GM06990 (cell line): ENCODE data around the gene UPK1A.
A peak's percentile ranks its signal among the peaks of the same experiment; 100 is the strongest.

Experiments used
- DNase-seq: peaks from one replicate; pipeline ENCODE4 v3.0.0-alpha.2; 2011; ENCODE audit not compliant: insufficient read length; ENCODE audit errors: extremely low read depth
- H3K27me3 ChIP-seq: replicated peaks from 2 replicates; pipeline ENCODE4 v1.6.0; 2011; ENCODE audit warnings: low read length; ENCODE audit not compliant: control insufficient read depth, insufficient read depth
- H3K36me3 ChIP-seq: 2 replicates; pipeline ENCODE4 v1.5.1; 2011; ENCODE audit warnings: low read length; ENCODE audit not compliant: control insufficient read depth, insufficient read depth
- H3K4me3 ChIP-seq: replicated peaks from 2 replicates; pipeline ENCODE4 v1.5.1; 2011; ENCODE audit warnings: low read depth, mild to moderate bottlenecking, control low read depth, low read length
- CTCF ChIP-seq: IDR thresholded peaks from 2 replicates; pipeline ENCODE4 v1.5.1; 2011; ENCODE audit warnings: low read length, control low read depth, mild to moderate bottlenecking, inconsistent platforms; ENCODE audit not compliant: insufficient read depth, poor library complexity, severe bottlenecking

Gene UPK1A

GRCh38 chr19:35716801-35717664, 50.7 kb downstream of the UPK1A start:
- H3K27me3 ChIP-seq: no peaks in the 10 kb centered on the region
- peak; percentile 86 for DNase-seq
- H3K36me3 ChIP-seq: peaks cover 18% of the 10 kb centered on the region
- H3K4me3 ChIP-seq: peak overlapping the region; percentile 85
- peak; percentile 88 for TF ChIP-seq CTCF

- H3K4me3 ChIP-seq: peak within 1 kb of the TSS; percentile 91
- no peaks in the 10 kb centered on the region for H3K27me3 ChIP-seq
- no peak for TF ChIP-seq CTCF
- peak; percentile 98 for DNase-seq
- peaks cover 24% of the 10 kb centered on the region for H3K36me3 ChIP-seq
These were observed 51.5 kb downstream of the UPK1A start, which contains the start of gene KMT2B for GRCh38 chr19:35717665-35718344. Gene KMT2B, plus strand, starts transcription at chr19:35718003. Its CDS starts 16 bp downstream, at chr19:35718019.

DNA sequence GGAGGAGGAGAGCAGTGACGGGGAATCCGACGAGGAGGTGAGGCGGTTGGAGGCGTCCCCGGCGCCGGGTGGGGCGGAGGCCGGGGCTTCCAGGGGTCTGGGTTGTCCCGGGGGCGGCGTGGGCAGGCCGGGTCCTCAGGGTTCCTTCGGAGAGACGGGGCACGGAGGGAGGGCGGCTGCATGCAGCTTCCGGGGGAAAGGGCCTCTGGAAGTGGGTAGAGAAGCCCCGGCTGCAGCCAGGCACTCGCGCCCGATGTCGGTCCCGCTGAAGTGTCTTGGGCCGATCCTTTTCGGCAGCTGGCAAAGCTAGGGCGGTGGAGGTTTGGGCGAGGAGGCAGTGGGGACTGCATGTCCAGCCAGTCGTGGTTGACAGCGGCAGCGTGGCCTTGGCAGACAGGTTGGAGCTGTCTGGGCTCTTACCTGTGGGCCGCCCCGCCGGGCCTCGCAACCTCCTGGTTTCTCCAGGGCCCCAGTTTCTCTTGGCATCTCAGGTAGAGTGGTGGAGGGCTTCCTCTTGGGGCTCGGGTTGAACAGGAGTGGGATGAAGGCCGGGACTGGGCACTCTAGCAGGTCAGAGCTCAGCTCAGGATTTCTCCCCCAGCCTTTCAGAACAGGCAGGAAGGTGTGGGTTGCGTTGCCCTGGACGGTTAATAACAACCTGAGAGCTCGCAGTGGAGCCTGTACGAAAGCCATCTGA, 52.2 kb downstream of the UPK1A start:
- peaks cover 30% of the 10 kb centered on the region for H3K36me3 ChIP-seq
- no peak for TF ChIP-seq CTCF
- peak; percentile 69 for DNase-seq

GRCh38 chr19:35719402-35720162, 53.3 kb downstream of the UPK1A start:
- no peak for DNase-seq
- Histone ChIP-seq H3K36me3 (peaks cover 35% of the 10 kb centered on the region), H3K4me3 (peak overlapping the region; percentile 91), H3K27me3 (no peaks in the 10 kb centered on the region)
- TF ChIP-seq CTCF: no peak

More for the DNA sequence above, 52.2 kb downstream of the UPK1A start:
- Histone ChIP-seq H3K4me3 (peak overlapping the region; percentile 91), H3K27me3 (no peaks in the 10 kb centered on the region)

DNA sequence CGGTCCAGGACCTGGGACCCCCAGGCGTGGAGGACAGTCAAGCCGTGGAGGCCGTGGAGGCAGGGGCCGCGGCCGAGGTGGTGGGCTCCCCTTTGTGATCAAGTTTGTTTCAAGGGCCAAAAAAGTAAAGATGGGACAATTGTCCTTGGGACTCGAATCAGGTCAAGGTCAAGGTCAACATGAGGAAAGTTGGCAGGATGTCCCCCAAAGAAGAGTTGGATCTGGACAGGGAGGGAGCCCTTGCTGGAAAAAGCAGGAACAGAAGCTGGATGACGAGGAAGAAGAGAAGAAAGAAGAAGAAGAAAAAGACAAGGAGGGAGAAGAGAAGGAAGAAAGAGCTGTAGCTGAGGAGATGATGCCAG, 53.8 kb downstream of the UPK1A start:
- H3K36me3 ChIP-seq: peaks cover 39% of the 10 kb centered on the region

More for the DNA sequence above, 53.8 kb downstream of the UPK1A start:
- no peak for DNase-seq
- Histone ChIP-seq H3K4me3 (no peak overlapping the region), H3K27me3 (no peaks in the 10 kb centered on the region)
- TF ChIP-seq CTCF: no peak
